NB4 (cell line): ENCODE measurements around the gene NXT1.
"Not testable (repeated sequence)": the region's sequence is repeated elsewhere in the genome, so short reads cannot be mapped to it uniquely, and the experiment has no call there.

Experiments used
- DNase-seq: peaks from one replicate; pipeline ENCODE4 v3.0.0; 2010; ENCODE audit warnings: low read depth
- H3K4me3 ChIP-seq: one replicate; pipeline ENCODE4 v1.5.1; 2011; ENCODE audit warnings: mild to moderate bottlenecking, low read depth, low read length, moderate library complexity
- MYC ChIP-seq: IDR thresholded peaks from 2 replicates; pipeline ENCODE4 v1.6.1; 2011; ENCODE audit warnings: low read depth, low read length
- POLR2A ChIP-seq: IDR thresholded peaks from 2 replicates; pipeline ENCODE4 v1.6.1; 2011; ENCODE audit warnings: mild to moderate bottlenecking; ENCODE audit not compliant: insufficient read length; ENCODE audit errors: extremely low read depth
- TF ChIP-seq, protein P1 (sequence below): IDR thresholded peaks from 2 replicates; pipeline ENCODE4 v1.6.1; 2011; ENCODE audit warnings: low read depth, low read length
- TF ChIP-seq, protein P2 (sequence below): IDR thresholded peaks from one replicate; pipeline ENCODE4 v1.5.1; 2012; ENCODE audit warnings: low read depth, low read length

Gene NXT1

DNA sequence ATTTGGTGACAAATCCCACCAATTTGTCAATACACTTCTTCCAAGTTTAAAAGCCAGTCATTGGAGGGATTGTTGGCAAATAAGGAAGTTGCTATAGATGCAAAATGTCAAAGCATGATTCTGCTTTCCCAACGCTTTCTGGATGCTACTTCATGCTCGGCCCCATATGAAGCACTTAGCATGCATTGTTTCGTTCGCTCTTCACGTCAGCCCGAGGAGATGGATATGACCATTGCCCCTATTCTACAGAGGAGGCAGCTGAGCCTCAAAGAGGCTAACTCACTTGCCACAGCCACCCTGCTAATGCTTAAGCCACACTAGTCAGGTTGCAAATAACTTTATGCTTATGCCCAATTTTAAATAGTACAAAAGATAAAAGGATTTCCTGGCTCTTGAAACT lies 2.8 kb upstream of the NXT1 start:
- TF ChIP-seq POLR2A (no peak), MYC (no peak)
- TF ChIP-seq, protein P1, sequence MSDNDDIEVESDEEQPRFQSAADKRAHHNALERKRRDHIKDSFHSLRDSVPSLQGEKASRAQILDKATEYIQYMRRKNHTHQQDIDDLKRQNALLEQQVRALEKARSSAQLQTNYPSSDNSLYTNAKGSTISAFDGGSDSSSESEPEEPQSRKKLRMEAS = no peak
- TF ChIP-seq, protein P2, sequence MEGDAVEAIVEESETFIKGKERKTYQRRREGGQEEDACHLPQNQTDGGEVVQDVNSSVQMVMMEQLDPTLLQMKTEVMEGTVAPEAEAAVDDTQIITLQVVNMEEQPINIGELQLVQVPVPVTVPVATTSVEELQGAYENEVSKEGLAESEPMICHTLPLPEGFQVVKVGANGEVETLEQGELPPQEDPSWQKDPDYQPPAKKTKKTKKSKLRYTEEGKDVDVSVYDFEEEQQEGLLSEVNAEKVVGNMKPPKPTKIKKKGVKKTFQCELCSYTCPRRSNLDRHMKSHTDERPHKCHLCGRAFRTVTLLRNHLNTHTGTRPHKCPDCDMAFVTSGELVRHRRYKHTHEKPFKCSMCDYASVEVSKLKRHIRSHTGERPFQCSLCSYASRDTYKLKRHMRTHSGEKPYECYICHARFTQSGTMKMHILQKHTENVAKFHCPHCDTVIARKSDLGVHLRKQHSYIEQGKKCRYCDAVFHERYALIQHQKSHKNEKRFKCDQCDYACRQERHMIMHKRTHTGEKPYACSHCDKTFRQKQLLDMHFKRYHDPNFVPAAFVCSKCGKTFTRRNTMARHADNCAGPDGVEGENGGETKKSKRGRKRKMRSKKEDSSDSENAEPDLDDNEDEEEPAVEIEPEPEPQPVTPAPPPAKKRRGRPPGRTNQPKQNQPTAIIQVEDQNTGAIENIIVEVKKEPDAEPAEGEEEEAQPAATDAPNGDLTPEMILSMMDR = no peak
- no peak overlapping the region for H3K4me3 ChIP-seq
- DNase-seq = no peak

DNA sequence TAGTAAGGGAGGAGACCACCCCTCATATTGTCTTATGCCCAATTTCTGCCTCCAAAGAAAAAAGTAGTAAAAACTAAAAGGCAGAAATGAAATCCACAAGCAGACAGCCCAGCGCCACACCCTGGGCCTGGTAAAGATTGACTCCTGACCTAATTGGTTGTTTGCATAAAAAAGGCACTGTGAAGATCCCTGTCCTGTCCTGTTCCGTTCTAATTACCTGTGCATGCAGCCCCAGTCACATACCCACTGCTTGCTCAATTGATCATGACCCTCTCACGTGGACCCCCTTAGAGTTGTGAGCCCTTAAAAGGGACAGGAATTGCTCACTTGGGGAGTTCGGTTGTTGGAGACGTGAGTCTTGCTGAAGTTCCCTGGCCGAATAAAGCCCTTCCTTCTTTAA lies 2.1 kb upstream of the NXT1 start:
- not testable (repeated sequence) for DNase-seq, H3K4me3 ChIP-seq

DNA sequence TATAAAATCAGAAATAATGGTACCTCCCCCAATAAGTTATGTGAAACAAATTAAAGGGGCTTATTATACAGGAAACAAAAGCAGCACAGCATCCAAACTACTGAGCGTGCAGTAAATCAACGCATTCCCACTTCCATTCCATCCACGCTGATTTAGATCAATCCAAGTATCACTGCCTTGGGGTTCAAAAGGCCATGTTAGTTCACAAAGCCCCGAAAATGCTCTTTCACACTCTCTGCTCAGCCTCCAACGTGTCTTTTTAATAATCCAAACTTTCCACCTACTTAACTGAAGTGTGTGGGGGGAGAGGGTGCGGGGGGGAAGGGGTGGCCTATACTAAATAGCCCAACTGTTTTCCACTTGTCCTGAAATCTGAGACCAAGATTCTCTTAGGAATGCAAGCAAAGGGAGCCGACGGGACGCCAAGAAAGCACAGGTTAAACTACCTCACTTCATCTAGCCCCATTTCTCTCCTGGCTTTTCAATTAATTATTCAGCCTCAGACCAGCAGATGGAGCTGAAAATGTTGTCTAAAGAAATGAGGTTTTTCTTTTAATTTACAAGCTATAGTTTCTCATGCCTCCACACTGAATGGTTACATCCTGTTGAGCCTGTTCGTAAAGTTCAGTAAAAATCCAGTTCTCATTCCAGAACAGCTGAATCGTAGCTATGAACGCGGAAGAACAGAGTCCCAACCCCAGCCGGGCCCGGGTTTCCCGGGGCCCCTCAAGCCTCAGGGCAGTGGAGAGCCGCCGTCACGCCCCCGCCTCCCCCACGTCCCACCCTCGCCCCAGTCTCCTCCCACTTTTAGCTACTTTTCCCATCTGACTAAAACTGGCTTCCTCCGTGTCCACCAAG lies 1.0 kb upstream of the NXT1 start:
- DNase-seq = peak; percentile 90
- no peak for TF ChIP-seq MYC
- TF ChIP-seq, protein P2 = peak; percentile 39
- H3K4me3 ChIP-seq = peak overlapping the region; percentile 96

DNA sequence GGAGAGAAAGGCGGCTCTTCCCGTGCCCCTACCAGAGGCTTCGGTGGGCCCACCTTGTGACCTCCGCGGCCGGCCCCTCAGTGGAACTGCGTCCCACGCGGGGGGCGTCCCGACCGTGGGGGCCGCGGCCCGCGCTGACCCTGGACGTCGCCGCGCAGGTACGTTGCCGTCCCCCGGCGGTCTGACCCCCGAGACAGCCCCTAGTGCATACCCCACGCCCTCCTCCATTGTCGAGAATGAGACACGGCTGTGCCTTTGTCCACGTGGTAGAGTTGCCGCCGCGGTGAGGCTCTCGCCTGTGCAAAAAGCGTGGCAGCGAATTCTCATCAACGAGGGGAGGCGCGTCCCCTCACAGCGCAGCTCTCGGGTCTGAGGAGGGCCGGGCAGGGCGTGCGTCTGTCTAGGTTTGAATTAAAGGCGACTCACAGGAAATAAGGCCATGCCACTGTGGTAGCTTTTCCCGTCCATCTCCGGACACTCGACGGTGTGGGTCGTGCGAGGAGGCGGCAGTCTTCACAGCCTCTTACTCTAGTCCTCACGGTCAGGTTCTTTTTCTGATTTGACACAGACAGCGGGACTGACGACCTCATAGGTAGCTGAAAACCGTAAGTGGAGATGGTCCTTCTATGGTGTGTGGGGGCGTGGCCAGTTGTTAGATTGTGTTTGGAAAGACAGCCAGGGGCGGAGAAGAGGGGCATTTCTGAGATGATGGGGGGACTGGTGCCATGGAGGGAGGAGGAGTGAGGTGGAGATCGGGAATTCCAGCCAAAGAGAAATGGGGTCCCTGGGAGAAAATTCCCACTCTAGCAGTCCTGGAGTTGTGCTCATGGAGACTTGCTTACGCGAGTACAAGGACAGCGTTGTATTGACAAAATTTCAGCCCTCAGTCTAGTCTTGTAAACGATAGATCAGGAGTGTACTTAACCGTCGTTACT lies 580 bp downstream of the NXT1 start:
- TF ChIP-seq MYC = peak; percentile 80
- no peak for TF ChIP-seq POLR2A
- TF ChIP-seq, protein P1 = peak; percentile 82
- peak overlapping the region; percentile 96 for H3K4me3 ChIP-seq
- DNase-seq = peak; percentile 72

DNA sequence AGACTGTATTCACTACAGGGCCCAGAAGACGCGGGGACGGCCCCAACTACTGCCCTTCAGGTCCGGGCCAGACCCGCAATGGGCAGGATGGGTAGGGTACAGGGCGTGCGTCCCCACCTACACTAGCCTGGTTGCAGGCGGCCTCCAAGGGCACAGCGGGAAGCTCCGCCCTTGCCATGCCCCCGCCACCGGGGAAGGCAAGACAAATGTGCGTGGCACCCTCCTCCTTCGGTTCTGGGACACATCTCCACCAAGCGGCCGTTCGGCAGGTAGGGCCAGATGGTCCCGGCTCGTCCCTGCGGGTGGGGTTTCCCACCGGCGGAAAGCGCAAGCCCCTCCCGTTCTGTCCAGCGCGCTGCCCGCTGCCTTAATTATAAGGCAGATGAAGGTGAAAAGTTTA lies 5.6 kb downstream of the NXT1 start:
- TF ChIP-seq, protein P1 = no peak
- TF ChIP-seq, protein P2 = no peak
- TF ChIP-seq POLR2A (no peak), MYC (no peak)
- DNase-seq = no peak
- no peak overlapping the region for H3K4me3 ChIP-seq

DNA sequence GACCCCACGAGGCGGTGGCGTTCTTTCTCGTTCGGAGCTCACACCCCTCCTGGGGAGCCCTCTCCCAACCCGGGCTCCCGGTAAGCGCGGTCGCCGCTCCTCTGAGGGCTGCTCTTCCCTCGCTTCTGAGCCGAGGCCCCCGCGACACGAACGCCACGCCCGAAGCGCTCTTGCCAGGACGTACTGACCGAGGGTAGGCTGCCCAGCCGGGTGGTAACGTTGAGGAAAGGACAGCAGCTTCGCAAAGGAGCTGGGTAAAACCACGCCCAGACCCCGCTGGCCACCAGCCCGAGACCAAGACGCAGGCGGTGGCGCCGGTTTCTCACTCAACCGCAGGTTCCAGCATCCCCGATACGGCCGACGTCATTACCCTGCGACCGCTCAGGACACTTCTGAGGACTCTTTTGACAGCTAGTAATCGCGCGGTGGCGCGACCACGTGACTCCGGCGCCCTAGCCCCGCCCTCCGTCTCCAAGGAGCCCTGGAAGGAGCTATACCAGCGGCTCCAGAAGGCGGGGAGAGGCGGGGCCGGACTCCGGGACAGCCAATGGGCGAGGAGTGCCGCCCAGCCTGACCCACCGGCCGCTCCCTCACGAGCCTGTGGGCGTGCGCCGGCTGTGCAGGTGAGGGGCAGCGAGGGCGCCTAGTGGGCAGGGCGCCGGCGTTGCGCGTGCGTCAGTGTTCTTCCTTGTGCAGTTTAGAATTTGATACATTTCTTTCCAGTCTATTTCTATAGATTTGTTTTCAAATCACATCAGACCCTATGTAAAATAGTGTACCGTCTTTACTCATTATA lies 7.4 kb downstream of the NXT1 start:
- peak overlapping the region; percentile 87 for H3K4me3 ChIP-seq
- peak; percentile 100 for DNase-seq
- TF ChIP-seq, protein P1 = peak; percentile 99
- TF ChIP-seq MYC = peak; percentile 89
- TF ChIP-seq, protein P2 = no peak
- TF ChIP-seq POLR2A = peak; percentile 68
